H1 (cell line): ENCODE data around the gene GLRB. TPM values are rescaled to one million over a fixed set of nuclear protein-coding genes. Genes with fewer than 3 reads are reported as not detected.

Experiments used
- CTCF ChIA-PET: fragments of 300-600 bp; sonication (Branson Sonifier 250); formaldehyde crosslinking; loops from one replicate; lab custom pipeline; 2021; ENCODE audit not compliant: partially characterized antibody; lab: Charles Lee
- POLR2A ChIA-PET: fragments of 300-600 bp; sonication (Branson Sonifier 250); formaldehyde crosslinking; loops from one replicate; lab custom pipeline; 2021; ENCODE audit warnings: inconsistent platforms; ENCODE audit not compliant: partially characterized antibody; lab: Charles Lee
- DNase-seq, 2 experiments: peaks; one replicate each; pipeline versions ENCODE4 v3.0.0 to v3.0.0-alpha.2; 2010 to 2022; ENCODE audit warnings: low spot score in 2 of 2, low read depth in 1 of 2, mixed read lengths in 1 of 2
- FAIRE-seq: peaks from 2 replicates; lab custom pipeline; 2011; peaks lifted over from hg19 to GRCh38; lab: Jason Lieb, UNC
- H2AFZ ChIP-seq: 2 replicates; pipeline ENCODE4 v1.8.1; 2012; ENCODE audit warnings: low read length, inconsistent platforms
- H2AK5ac ChIP-seq: 2 replicates; pipeline ENCODE4 v1.6.1; 2013; ENCODE audit warnings: low read depth, low read length
- H2BK120ac ChIP-seq: replicated peaks from 2 replicates; pipeline ENCODE3; 2013; ENCODE audit warnings: low read depth, low read length, inconsistent platforms
- H2BK12ac ChIP-seq: 2 replicates; pipeline ENCODE4 v1.6.1; 2013; ENCODE audit warnings: low read depth, low read length
- H2BK15ac ChIP-seq: 2 replicates; pipeline ENCODE4 v1.6.1; 2013; ENCODE audit warnings: low read length
- H2BK20ac ChIP-seq: 2 replicates; pipeline ENCODE4 v1.6.1; 2013; ENCODE audit warnings: low read length
- H2BK5ac ChIP-seq: 2 replicates; pipeline ENCODE4 v1.6.1; 2013; ENCODE audit warnings: low read depth, low read length
- H3K14ac ChIP-seq: 2 replicates; pipeline ENCODE4 v1.6.1; 2013; ENCODE audit warnings: inconsistent platforms; ENCODE audit not compliant: insufficient read length
- H3K18ac ChIP-seq: 2 replicates; pipeline ENCODE4 v1.6.1; 2013; ENCODE audit warnings: low read length; ENCODE audit errors: extremely low read depth
- H3K23ac ChIP-seq: 2 replicates; pipeline ENCODE4 v1.6.1; 2013; ENCODE audit warnings: inconsistent platforms; ENCODE audit not compliant: insufficient read length
- H3K23me2 ChIP-seq: 2 replicates; pipeline ENCODE4 v1.6.1; 2013; ENCODE audit warnings: low read depth, low read length
- H3K27ac ChIP-seq: 2 replicates; pipeline ENCODE4 v1.6.1; 2011; ENCODE audit warnings: low read depth, low read length, inconsistent platforms
- H3K27me3 ChIP-seq, 4 experiments: replicated peaks in 1 of 4; 1 replicate in 1 of 4; 2 replicates in 3 of 4; pipeline versions ENCODE4 v1.6.1 to v1.8.1; 2011 to 2013; ENCODE audit warnings: low read length in 3 of 4, mild to moderate bottlenecking in 3 of 4, inconsistent platforms in 2 of 4, mixed read lengths in 2 of 4, moderate library complexity in 1 of 4; ENCODE audit not compliant: control insufficient read depth in 3 of 4, insufficient read depth in 3 of 4; ENCODE audit errors: extremely low read depth in 1 of 4
- H3K36me3 ChIP-seq, 4 experiments: 2 replicates each; pipeline versions ENCODE4 v1.6.1 to v1.8.1; 2011 to 2013; ENCODE audit warnings: mild to moderate bottlenecking in 4 of 4, low read length in 3 of 4, moderate library complexity in 2 of 4, control low read depth in 1 of 4, inconsistent platforms in 1 of 4; ENCODE audit not compliant: insufficient read depth in 4 of 4, control insufficient read depth in 2 of 4
- H3K4ac ChIP-seq: replicated peaks from 2 replicates; pipeline ENCODE3; 2013; ENCODE audit warnings: low read length, low read depth, mixed read lengths, inconsistent platforms; ENCODE audit not compliant: insufficient read length
- H3K4me1 ChIP-seq, 4 experiments: replicated peaks in 1 of 4; 1 replicate in 1 of 4; 2 replicates in 3 of 4; pipeline versions ENCODE4 v1.6.1 to v1.8.1; 2011 to 2013; ENCODE audit warnings: low read length in 3 of 4, inconsistent platforms in 2 of 4, mixed read lengths in 1 of 4; ENCODE audit not compliant: insufficient read depth in 4 of 4, control insufficient read depth in 3 of 4
- H3K4me2 ChIP-seq, 2 experiments: 2 replicates each; pipeline versions ENCODE4 v1.6.1 to v1.8.1; 2011 to 2013; ENCODE audit warnings: low read depth in 2 of 2, low read length in 2 of 2, control low read depth in 1 of 2, inconsistent platforms in 1 of 2, mild to moderate bottlenecking in 1 of 2; ENCODE audit not compliant: insufficient read depth in 1 of 2
- H3K4me3 ChIP-seq, 4 experiments: fragments of 200-600, 300-600 bp in 1 of 4; sonication (generic), shearing (Covaris generic), sonication (Bioruptor Twin) in 1 of 4; 2 replicates each; pipeline versions ENCODE4 v1.5.1 to v1.8.1; 2011 to 2016; ENCODE audit warnings: low read length in 4 of 4, low read depth in 3 of 4, control low read depth in 2 of 4, inconsistent platforms in 2 of 4, mild to moderate bottlenecking in 2 of 4, mixed read lengths in 1 of 4, moderate library complexity in 1 of 4; ENCODE audit not compliant: insufficient read depth in 2 of 4; ENCODE audit errors: extremely low read depth in 1 of 4
- H3K56ac ChIP-seq: replicated peaks from 2 replicates; pipeline ENCODE3; 2013; ENCODE audit warnings: low read depth, mild to moderate bottlenecking, mixed read lengths, low read length, inconsistent platforms; ENCODE audit not compliant: insufficient read length
- H3K79me1 ChIP-seq: 2 replicates; pipeline ENCODE4 v1.6.1; 2013; ENCODE audit warnings: low read depth, low read length, control low read depth
- H3K79me2 ChIP-seq, 2 experiments: 2 replicates each; pipeline versions ENCODE4 v1.6.1 to v1.8.1; 2012 to 2013; ENCODE audit warnings: low read length in 2 of 2, mild to moderate bottlenecking in 2 of 2, inconsistent platforms in 1 of 2; ENCODE audit not compliant: insufficient read depth in 2 of 2, control insufficient read depth in 1 of 2
- H3K9ac ChIP-seq, 4 experiments: replicated peaks in 1 of 4; 1 replicate in 1 of 4; 2 replicates in 3 of 4; pipeline versions ENCODE4 v1.6.1 to v1.8.1; 2011 to 2013; ENCODE audit warnings: low read depth in 3 of 4, low read length in 3 of 4, control low read depth in 2 of 4, mild to moderate bottlenecking in 2 of 4, moderate library complexity in 2 of 4, inconsistent platforms in 1 of 4; ENCODE audit errors: extremely low read depth in 1 of 4
- H3K9me3 ChIP-seq, 2 experiments: 2 replicates each; pipeline versions ENCODE4 v1.6.1 to v1.8.1; 2012 to 2013; ENCODE audit warnings: mild to moderate bottlenecking in 2 of 2, moderate library complexity in 2 of 2, control low read depth in 1 of 2, inconsistent platforms in 1 of 2, low read depth in 1 of 2, low read length in 1 of 2, mixed read lengths in 1 of 2; ENCODE audit not compliant: insufficient read depth in 2 of 2
- H4K20me1 ChIP-seq, 2 experiments: replicated peaks in 1 of 2; 2 replicates each; pipeline versions ENCODE3 to v1.8.1; 2011 to 2013; ENCODE audit warnings: inconsistent platforms in 2 of 2, low read length in 2 of 2, mild to moderate bottlenecking in 1 of 2; ENCODE audit not compliant: insufficient read depth in 2 of 2, control insufficient read depth in 1 of 2
- H4K5ac ChIP-seq: 2 replicates; pipeline ENCODE4 v1.6.1; 2013; ENCODE audit warnings: low read length, low read depth, mixed read lengths, inconsistent platforms; ENCODE audit not compliant: insufficient read length
- H4K8ac ChIP-seq: 2 replicates; pipeline ENCODE4 v1.8.0; 2013; ENCODE audit warnings: mild to moderate bottlenecking, moderate library complexity, low read length, inconsistent platforms; ENCODE audit not compliant: insufficient read depth; ENCODE audit errors: extremely low read depth
- H4K91ac ChIP-seq: replicated peaks from 2 replicates; pipeline ENCODE3; 2013; ENCODE audit warnings: low read length, mixed read lengths, inconsistent platforms; ENCODE audit not compliant: insufficient read length
- EP300 ChIP-seq, 2 experiments: IDR thresholded peaks; 1 replicate in 1 of 2; 2 replicates in 1 of 2; pipeline ENCODE4 v1.6.1; 2011 to 2012; ENCODE audit warnings: low read depth in 2 of 2, low read length in 2 of 2, mild to moderate bottlenecking in 2 of 2, borderline replicate concordance in 1 of 2, inconsistent platforms in 1 of 2, moderate library complexity in 1 of 2
- GABPA ChIP-seq: IDR thresholded peaks from 2 replicates; pipeline ENCODE4 v1.6.1; 2011; ENCODE audit warnings: mild to moderate bottlenecking, low read length, moderate library complexity, borderline replicate concordance; ENCODE audit not compliant: insufficient read depth
- HDAC6 ChIP-seq: IDR thresholded peaks from one replicate; pipeline ENCODE4 v1.7.1; 2012; ENCODE audit warnings: low read depth, mild to moderate bottlenecking, inconsistent platforms, low read length, moderate library complexity
- TEAD4 ChIP-seq: IDR thresholded peaks from 2 replicates; pipeline ENCODE4 v1.6.1; 2012; ENCODE audit warnings: low read depth, low read length, inconsistent platforms, mixed read lengths
- WGBS, 2 experiments: shearing (Covaris generic) in 1 of 2; methylation state at CpG; one replicate each; pipeline versions ENCODE4 v1.1.6 to v1.1.7; 2013 to 2015; ENCODE audit warnings: low lambda C conversion rate in 2 of 2, mixed read lengths in 2 of 2, inconsistent platforms in 1 of 2, low coverage in 1 of 2, missing lambda C conversion rate in 1 of 2; ENCODE audit not compliant: insufficient replicate concordance in 2 of 2, insufficient coverage in 1 of 2, insufficient read length in 1 of 2; ENCODE audit errors: extremely low coverage in 1 of 2, missing lambda C conversion rate in 1 of 2; 5-methylcytosine and 5-hydroxymethylcytosine counted together
- polyA plus RNA-seq, 7 experiments: library from polyadenylated mRNA; depleted of rRNA in 3 of 7; stranded (reverse) in 5 of 7; unstranded in 2 of 7; fragments of >200 nt in 5 of 7; fragments of 200-250 nt in 2 of 7; gene quantifications; 1 replicate in 5 of 7; 2 replicates in 1 of 7; 4 replicates in 1 of 7; pipeline versions ENCODE4 v1.2.1 to v1.2.3, GENCODE V29; 2011 to 2013; ENCODE audit warnings: missing spikeins in 2 of 7, mixed read lengths in 2 of 7
- total RNA-seq: library from RNA; stranded (reverse); fragmentation: NEBNext Ultra II Directional; extraction: Animal tissue kit (Norgen Biotek cat#: 25700); gene quantifications from 2 replicates; pipeline ENCODE4 v1.2.1, GENCODE V29; 2021

The GLRB gene
- total and polyA plus RNA-seq, 2 of the 8 experiments (the other 6 are each of a cell fraction or from before 2014, with no cell fraction given) = 0.33 to 1.1 TPM

- POLR2A ChIA-PET = no interaction called here
- Histone ChIP-seq H2BK15ac (no peak overlapping the region), H4K5ac (no peak overlapping the region), H2AK5ac (no peak overlapping the region), H3K36me3 (no peaks in the 10 kb centered on the region), H4K20me1 (no peaks in the 10 kb centered on the region), H2AFZ (no peak overlapping the region), H3K23me2 (no peaks in the 10 kb centered on the region), H2BK120ac (no peak overlapping the region), H3K23ac (no peak overlapping the region), H2BK12ac (no peak overlapping the region), H4K8ac (no peak overlapping the region), H3K14ac (no peak overlapping the region), H3K79me1 (no peaks in the 10 kb centered on the region), H3K27me3 (no peaks in the 10 kb centered on the region)
- no peak for DNase-seq
- TF ChIP-seq EP300 (IDR thresholded peaks at IDR 0.05; ENCODE audit: borderline replicate concordance in 1 of 2, low read depth in 2 of 2, low read length in 2 of 2) (no peak), HDAC6 (no peak), GABPA (no peak), TEAD4 (no peak)
- TF ChIP-seq, all 59 proteins: peak for 0
- Histone ChIP-seq H3K4me2 (no peak overlapping the region), H3K18ac (no peak overlapping the region), H3K27ac (no peak overlapping the region), H3K4ac (no peak overlapping the region), H3K9ac (no peak overlapping the region), H3K56ac (no peak overlapping the region), H3K9me3 (no peaks in the 10 kb centered on the region), H2BK5ac (no peak overlapping the region), H2BK20ac (no peak overlapping the region), H3K4me1 (no peaks in the 10 kb centered on the region), H3K4me3 (no peak overlapping the region), H4K91ac (no peak overlapping the region), H3K79me2 (no peaks in the 10 kb centered on the region)
- FAIRE-seq = no peak
- 92% methylated on average over 4 of the region's 4 CpGs; no CpG with 5 or more reads in 1 of the 2 experiments for WGBS, 2 experiments
- CTCF ChIA-PET = interaction anchor here (1.1 kb wide), 1 partner anchor 10 kb away, joined by 3 read pairs; no protein-coding TSS in a partner anchor
Measured at GRCh38 chr4:157099506-157099905, 23.6 kb downstream of the GLRB start.
